GM21390 (cell line): ENCODE data around the gene SOX13.

Experiments used
- ATAC-seq: cut with Tn5 transposase; IDR thresholded peaks from one replicate; pipeline ENCODE4 v1.9.1; 2021; ENCODE audit not compliant: unreplicated experiment

Gene SOX13

DNA sequence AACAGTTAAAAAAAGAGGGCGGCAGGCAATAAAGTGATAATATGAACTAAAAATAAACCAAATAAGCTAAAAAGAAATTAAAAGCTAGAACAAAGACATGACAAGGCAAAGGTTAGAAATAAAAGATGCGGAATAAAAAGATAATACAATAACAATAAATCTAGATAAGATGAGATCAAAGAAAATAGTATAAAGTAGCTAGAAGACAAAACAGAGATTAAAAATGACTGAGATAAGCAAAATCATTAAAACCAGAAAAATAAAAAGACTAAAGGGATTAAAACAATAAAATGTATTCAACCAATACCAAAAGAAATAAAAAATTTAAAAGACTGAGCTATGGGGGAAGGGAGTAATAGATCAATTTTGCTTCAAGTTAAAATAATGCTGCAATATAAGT, 10.8 kb upstream of the SOX13 start:
- no peak for ATAC-seq

DNA sequence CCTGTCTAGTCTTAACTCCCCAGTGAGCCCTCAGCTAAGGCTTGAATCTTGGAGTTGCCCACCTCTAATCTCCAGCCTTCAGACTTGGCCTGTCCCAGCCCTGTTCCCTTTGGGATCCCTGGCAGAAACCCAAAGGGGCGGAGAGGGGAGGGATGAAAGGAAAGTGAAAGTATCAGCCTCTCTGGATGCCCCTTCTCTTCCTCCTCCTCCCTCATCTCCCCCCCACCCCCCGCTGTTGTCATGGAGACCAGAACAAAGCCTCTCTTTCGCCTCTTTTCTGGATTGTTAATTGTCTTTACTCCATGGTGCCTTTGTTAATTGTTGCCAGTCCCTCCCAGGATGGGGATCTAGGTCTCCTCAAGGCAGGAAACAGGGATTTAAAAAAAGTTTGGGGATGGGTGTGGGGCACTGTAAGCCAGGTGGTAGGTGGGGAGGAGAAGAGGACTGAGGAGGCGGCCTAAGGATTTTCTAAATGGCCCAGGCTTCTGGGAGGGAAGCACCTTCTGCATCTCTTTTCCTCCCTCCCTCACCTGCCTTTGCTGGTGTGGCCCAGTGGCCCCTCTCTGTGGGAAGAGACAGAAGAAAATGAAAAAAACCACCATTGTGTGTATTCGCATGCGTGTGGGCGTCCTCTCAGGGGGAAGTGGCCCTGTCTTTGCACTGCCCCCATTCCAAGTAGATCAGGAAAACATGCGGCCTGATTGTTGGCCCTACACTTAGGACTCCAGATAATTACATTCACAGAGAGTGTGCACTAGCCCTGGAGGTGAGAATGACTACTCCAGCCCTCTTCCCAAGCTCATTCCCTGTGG, 7.5 kb upstream of the SOX13 start:
- ATAC-seq: no peak

GRCh38 chr1:204065986-204066300, 7.0 kb upstream of the SOX13 start:
- ATAC-seq: no peak

DNA sequence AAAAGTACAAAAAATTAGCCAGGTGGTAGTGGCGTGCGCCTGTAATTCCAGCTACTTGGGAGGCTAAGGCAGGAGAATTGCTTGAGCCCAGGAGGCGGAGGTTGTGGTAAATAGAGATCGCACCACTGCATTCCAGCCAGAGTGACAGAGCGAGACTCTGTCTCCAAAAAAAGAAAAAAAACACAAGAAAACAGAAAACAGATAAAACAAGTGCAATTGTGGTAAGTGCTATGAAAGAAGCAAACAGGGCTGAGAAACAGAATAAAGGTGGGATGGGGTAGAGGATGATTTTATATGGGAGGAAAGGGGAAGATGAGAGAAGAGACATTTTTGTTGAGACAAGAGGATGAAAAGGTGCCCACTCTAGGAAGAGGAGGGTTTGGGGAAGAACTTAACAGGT, 5.0 kb upstream of the SOX13 start:
- no peak for ATAC-seq

DNA sequence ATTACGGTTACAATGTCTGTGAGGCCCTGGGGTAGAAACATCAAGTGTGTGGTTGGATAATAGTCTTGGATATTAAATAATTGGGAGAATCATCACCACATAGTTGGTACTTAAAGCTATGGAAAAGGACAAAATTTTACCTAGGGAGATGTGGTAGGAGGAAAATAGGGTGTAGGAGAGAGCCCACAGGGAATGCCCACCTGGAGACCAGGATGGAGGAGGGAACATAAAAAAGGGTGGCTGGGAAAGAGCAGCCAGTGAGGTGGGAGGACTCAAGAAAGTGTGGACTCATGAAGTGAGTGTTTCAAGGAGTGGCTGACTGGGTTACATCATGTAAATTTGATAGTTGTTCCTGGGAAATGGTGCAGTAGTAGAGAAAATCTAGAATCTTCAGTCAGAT, 3.0 kb upstream of the SOX13 start:
- ATAC-seq: no peak

DNA sequence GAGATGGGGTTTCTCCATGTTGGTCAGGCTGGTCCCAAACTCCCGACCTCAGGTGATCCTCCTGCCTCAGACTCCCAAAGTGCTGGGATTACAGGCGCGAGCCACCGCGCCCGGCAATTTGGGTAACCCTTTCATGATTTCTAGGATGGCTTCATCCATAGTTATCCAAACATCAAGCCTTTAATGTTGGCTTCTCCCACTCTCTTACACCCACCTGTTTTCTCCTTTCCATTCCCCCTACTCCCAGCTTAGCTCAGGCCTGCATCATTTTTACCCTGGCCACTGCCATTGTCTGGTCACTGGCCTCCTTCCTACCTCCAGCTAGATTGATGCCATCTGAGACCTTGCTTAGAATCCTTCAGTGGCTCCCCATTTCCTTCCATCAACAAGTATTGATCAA, 2.0 kb upstream of the SOX13 start:
- no peak for ATAC-seq

GRCh38 chr1:204073837-204074273, 940 bp downstream of the SOX13 start:
- ATAC-seq: no peak

- ATAC-seq: no peak
Measured at GRCh38 chr1:204074274-204075138, 1.6 kb downstream of the SOX13 start.

GRCh38 chr1:204075139-204075521, 2.2 kb downstream of the SOX13 start:
- no peak for ATAC-seq

- no peak for ATAC-seq
Measured at GRCh38 chr1:204075890-204076846, 3.3 kb downstream of the SOX13 start.

DNA sequence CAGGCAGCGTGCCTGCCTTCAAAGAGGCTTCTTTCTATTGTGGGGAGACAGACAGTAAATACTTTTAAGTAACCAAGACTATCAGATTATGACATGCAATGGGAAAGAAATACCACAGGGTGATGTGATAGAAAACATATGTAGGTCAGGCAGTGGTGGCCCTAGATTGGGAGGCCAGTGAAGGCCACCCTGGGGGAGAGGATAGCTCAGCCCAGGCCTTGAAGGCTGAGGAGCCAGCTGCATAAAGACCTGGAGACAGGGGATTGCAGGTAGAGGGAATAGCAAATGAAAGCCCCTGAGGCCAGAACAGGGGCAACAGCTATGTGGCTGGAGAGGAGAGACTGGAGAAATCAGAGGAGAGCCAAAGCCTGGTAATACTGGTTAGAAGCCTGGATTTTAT, 4.0 kb downstream of the SOX13 start:
- ATAC-seq: no peak

- ATAC-seq: no peak
Measured at GRCh38 chr1:204077979-204078696, 5.2 kb downstream of the SOX13 start.

DNA sequence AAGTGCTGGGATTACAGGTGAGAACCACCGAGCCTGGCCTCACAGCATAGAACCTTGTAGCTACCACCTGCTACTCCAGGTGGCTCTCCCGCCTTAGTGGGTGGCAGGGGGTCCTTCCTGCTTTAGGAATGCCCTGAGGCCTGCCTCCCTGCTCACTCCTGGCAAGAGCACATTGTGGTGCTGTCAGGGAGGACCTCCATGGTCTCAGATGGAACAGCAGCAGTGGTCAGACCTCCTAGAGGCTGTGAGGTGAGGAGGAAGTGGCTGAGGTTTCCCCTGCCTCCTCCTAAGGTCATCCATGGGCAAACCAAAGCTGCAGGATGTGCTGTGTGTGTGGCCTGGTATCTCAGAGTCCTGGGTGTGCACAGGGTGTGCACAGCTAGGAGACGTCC, 6.7 kb downstream of the SOX13 start:
- ATAC-seq: no peak

GRCh38 chr1:204080163-204080903, 7.4 kb downstream of the SOX13 start:
- ATAC-seq: no peak

GRCh38 chr1:204081164-204081790, 8.4 kb downstream of the SOX13 start:
- ATAC-seq: no peak

DNA sequence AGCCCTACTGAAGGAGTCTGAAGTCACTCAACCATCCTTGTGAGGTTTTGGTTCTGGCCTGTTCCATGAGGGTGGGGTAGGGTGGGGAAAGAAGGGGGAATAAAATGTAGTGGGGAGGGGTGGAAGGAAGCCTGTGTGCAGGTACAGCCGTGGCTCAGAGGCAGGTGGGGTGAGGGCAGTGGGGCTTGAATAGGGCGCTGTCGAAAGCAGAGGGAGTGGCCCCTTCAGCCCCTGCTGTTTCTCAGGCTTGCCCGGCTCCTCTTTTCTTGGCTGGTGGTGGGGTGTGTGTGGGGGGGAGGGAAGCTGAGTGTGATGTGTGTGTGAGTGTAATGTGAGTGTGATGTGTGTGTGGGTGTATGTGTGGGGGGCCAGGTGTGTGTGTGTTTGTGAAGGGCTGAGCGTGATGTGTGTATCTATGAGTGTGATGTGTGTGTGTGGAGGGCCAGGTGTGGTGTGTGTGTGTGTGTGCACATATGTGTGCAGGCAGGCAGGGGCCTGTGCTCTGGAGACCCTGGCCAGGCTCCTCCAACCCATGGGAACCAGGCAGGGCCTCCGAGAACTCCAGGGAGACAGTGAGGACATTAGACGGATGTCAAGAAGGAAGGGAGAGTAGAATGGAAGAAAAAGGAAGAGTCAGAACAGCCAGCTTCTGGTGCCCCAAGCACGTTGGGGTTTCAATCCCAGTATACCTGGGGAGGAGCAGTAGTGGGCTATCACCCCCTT, 9.0 kb downstream of the SOX13 start:
- ATAC-seq: no peak

DNA sequence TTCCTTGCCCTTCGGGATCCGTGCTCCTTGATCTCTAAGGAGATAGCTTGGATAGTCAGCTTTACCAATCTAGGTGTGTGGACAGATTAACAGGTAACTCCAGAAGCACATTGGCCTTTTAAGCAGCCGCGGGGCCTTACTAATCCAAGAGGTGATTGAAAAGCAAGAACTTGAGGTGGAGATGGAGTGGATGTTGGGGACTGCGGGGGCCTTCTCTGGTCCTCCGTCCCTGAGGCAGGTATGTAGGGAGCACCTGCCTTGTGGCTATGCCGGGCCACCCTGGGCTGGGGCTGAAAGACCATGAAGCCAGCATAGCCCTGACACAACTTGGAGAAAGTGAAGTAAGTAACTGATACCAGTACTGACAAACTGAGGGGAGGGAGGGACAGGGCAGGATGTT, 10.6 kb downstream of the SOX13 start:
- ATAC-seq: no peak

DNA sequence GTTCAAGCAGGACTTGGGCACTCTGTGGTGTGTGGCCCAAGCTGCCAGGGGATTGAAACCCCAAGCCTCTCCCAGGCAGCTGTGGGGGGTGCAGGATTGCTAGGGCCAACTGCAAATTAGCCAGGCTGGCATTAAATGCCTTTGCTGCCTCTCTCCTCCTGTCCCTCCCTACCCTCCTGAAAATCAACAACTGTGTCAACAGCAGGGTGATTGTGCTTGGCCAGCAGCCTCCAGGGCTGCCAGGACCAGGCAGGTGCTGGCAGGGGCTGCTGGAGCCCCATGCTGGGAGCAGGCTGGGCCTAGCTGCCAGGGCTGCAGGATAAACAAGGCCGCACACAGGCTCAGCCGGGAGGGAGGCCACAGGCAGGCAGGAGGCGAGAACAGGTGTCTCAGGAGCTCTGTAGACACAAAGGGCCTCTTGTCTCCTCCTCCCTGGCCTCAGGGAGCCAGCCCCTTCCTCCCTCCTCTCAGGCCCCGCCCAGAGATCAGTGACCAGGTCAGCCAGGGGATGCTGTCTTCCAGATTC, 11.4 kb downstream of the SOX13 start:
- ATAC-seq: no peak

DNA sequence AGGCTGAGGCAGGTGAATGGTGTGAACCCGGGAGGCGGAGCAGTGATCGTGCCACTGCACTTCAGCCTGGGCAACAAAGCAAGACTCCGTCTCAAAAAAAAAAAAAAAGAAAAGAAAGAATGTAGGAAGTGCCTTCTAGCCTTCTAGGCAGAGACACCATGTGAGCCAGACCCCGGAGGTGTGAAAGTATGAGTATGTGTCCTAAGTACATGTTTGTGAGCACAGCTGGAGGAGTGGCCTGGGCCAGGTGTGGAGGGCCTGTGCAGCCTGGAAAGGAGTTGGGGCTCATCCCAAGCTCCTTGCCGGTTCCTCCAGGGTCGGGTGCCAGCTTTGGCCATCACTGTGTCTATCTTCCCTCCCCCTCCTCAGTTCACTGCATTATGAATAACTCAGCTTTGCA, 13.0 kb downstream of the SOX13 start:
- ATAC-seq: no peak
